ENCODE data around the gene CCT4.
"Not testable (repeated sequence)": the region's sequence is repeated elsewhere in the genome, so short reads cannot be mapped to it uniquely, and the experiment has no call there.

The CCT4 gene

GRCh38 chr2:61882850-61883249 is 5.6 kb downstream of the CCT4 start:
- no peak for TF ChIP-seq CTCF (IDR thresholded peaks at IDR 0.05; ENCODE audit: control insufficient read depth, insufficient read depth, low read depth, low read length, missing control alignments)

GRCh38 chr2:61879351-61879750 is 9.1 kb downstream of the CCT4 start:
- not testable (repeated sequence) for DNase-seq (ENCODE audit: low read depth); H3K4me3 ChIP-seq (ENCODE audit: control insufficient read depth, low read depth, low read length)

More at GRCh38 chr2:61882850-61883249, 5.6 kb downstream of the CCT4 start:
- no peak overlapping the region for H3K4me3 ChIP-seq (ENCODE audit: control insufficient read depth, low read depth, low read length)
- no peak for DNase-seq (ENCODE audit: low read depth)

- no peak for TF ChIP-seq CTCF (IDR thresholded peaks at IDR 0.05; ENCODE audit: control insufficient read depth, insufficient read depth, low read depth, low read length, missing control alignments)
- no peak overlapping the region for H3K4me3 ChIP-seq (ENCODE audit: control insufficient read depth, low read depth, low read length)
- DNase-seq (ENCODE audit: low read depth), result no peak
Observed at GRCh38 chr2:61878761-61879160, 9.7 kb downstream of the CCT4 start.

GRCh38 chr2:61877571-61878245 is 10.7 kb downstream of the CCT4 start:
- TF ChIP-seq CTCF (IDR thresholded peaks at IDR 0.05; ENCODE audit: control insufficient read depth, insufficient read depth, low read depth, low read length, missing control alignments), result no peak
- no peak for DNase-seq (ENCODE audit: low read depth)
- H3K4me3 ChIP-seq (ENCODE audit: control insufficient read depth, low read depth, low read length), result no peak overlapping the region

- no peak overlapping the region for H3K4me3 ChIP-seq (ENCODE audit: control insufficient read depth, low read depth, low read length)
- no peak for DNase-seq (ENCODE audit: low read depth)
- no peak for TF ChIP-seq CTCF (IDR thresholded peaks at IDR 0.05; ENCODE audit: control insufficient read depth, insufficient read depth, low read depth, low read length, missing control alignments)
Observed at GRCh38 chr2:61876400-61876799, 12.1 kb downstream of the CCT4 start.

- H3K4me3 ChIP-seq (ENCODE audit: control insufficient read depth, low read depth, low read length); DNase-seq (ENCODE audit: low read depth): not testable (repeated sequence)
Observed at GRCh38 chr2:61866482-61867089, 21.9 kb downstream of the CCT4 start.

- H3K4me3 ChIP-seq (ENCODE audit: control insufficient read depth, low read depth, low read length), result no peak overlapping the region
- no peak for TF ChIP-seq CTCF (IDR thresholded peaks at IDR 0.05; ENCODE audit: control insufficient read depth, insufficient read depth, low read depth, low read length, missing control alignments)
- no peak for DNase-seq (ENCODE audit: low read depth)
Observed at GRCh38 chr2:61862085-61862484, 26.4 kb downstream of the CCT4 start.

GRCh38 chr2:61857224-61857623 is 31.2 kb downstream of the CCT4 start:
- no peak for DNase-seq (ENCODE audit: low read depth)
- no peak for TF ChIP-seq CTCF (IDR thresholded peaks at IDR 0.05; ENCODE audit: control insufficient read depth, insufficient read depth, low read depth, low read length, missing control alignments)
- H3K4me3 ChIP-seq (ENCODE audit: control insufficient read depth, low read depth, low read length), result no peak overlapping the region

Data from AG09309 (cell line).